CD4-positive, alpha-beta T cell treated with Interleukin-10 for 1 hour (primary cell): ENCODE data around the gene LACTBL1.

Source experiments
- DNase-seq: peaks from one replicate; pipeline ENCODE4 v3.0.0-alpha.2; 2020

The LACTBL1 gene

GRCh38 chr1:22935433-22935832 is 37.2 kb downstream of the LACTBL1 start:
- DNase-seq = no peak

- DNase-seq = no peak
Measured at GRCh38 chr1:22932803-22933470, 39.7 kb downstream of the LACTBL1 start.

DNA sequence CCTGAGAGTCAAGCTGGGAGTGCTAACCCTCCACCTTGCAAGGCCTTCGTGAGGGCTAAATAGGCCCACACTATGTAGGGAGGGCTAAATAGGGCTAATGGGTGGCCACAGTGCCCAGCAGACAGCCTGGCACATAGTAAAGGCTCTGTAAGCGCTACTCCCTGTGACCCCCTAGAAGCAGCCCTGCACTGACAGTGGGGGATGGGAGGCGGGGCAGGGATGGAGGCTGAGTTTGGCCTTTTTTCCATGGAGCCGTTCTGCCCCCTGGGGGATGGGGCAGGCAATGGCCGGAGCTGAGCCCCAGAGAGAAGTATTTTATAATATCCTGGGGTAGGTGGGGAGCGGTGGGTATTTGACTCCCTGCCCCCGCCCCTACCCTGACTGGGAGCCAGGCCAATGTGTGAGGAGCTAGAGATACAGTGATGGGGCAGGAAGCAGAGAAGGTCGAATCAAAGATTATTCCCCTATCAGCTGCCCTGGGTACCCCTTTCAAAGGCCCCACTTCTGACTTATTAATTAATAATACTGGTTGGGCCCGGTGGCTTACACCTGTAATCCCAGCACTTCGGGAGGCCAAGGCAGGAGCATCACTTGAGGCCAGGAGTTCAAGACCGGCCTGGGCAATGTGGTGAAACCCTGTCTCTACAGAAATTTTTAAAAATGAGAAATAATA is 42.3 kb downstream of the LACTBL1 start:
- peak; percentile 13 for DNase-seq

DNA sequence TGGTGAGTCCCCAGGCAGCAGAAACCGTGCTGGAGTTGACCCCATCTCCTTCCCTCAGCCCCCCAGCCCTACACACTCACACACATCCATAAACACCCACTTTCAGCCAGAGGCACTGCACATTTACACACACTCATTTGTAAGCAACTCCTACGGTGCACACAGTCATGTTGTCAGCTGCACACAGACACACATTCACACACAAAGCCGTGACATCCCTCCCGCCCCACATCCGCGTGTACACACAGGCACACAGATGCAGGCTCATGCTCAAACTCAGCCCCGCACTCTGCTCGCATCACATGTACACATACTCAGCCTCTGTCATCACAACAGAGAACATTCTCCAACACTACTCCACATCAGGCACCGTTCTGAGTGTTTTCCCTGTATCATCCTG is 47.6 kb downstream of the LACTBL1 start:
- DNase-seq = no peak

DNA sequence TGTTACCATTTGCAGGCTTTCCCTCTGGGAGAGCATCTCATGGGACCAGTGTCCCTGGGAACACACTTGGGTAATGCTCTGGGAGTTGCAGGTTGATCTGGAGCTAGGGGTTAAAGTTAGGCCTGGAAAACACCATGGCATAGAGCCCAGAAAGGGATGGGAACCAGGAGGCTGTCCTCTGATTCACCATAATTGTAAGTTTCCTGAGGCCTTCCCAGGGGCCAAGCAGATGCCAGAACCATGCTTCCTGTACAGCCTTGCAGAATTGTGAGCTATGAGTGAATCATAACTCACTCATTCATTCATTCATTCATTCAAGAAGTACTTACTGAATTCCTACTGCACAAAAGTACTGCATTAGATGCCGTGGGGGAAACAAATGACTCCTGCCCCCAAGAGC is 50.0 kb downstream of the LACTBL1 start:
- DNase-seq = no peak

DNA sequence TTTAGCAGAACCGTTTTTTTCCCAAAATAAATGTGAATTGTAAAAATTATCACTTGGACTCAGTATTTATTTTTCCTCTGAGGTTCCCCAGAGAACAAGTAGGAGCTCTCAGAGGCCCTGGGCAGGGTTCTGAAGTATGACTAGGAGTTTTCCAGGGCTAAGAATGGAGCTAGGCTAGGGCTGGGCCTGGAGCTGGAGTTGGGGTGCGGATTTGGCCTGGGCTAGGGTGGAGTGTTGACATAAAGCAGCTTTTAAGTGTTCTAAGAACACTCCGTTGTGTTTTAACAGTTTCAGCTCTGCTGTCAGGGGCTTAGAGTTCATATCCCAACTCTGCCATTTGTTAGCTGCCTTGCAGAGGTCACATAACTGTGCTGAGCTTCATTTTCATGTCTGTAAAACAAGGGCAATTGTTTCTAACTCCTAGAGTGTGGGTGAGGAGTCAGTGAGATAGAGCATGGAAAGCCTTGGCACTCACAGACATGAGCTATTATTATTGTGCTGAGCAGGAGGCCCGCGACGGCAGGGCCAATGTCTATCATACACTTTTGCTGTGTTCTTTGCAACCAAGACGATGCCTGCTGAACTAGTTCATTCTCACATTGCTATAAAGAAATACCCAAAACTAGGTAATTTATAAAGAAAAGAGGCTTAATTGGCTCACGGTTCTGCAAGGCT is 51.1 kb downstream of the LACTBL1 start:
- no peak for DNase-seq

GRCh38 chr1:22920734-22921451 is 51.8 kb downstream of the LACTBL1 start:
- no peak for DNase-seq

- DNase-seq = no peak
Measured at GRCh38 chr1:22920026-22920733, 52.5 kb downstream of the LACTBL1 start.

GRCh38 chr1:22919341-22920025 is 53.2 kb downstream of the LACTBL1 start:
- DNase-seq = no peak

DNA sequence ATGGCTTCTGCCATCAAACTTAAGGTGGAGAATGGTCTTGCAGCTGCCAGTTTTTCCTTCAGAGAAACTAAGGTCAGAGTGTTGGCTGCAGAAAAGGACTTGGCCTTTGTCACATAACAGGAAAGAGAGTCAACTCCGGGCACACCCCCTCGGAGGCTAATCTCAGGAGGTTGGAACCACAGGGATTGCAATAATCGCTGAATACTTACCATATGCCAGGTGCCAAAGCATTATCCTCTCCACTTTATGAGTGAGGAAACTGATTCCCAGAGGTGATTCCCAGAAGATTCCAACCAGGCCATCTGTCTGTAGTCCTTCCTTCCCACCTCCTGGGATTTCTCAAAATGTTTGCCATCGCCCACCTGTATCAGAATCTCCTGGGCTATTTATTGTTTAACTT is 54.0 kb downstream of the LACTBL1 start:
- no peak for DNase-seq

DNA sequence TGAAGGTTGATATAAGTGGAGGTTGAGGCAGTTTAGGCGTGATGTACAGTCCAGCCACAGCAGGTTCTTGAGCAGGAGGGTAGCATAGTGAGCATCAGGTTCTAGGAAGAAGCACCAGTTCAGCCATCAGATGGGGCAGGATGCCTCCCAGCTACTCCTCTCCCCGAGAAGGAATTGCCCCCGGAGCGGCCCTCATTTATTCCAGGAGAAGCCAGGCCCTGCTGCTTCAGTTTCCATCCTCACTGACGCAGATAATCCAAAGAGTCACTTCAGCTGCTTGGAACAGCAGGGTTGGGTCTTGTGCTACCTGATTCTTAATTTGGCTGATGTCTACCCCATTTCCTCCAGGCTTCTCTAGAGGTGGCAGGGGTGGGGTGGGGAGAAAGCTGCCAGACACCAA is 54.7 kb downstream of the LACTBL1 start:
- no peak for DNase-seq

- DNase-seq = no peak
Measured at GRCh38 chr1:22916471-22916820, 56.2 kb downstream of the LACTBL1 start.

DNA sequence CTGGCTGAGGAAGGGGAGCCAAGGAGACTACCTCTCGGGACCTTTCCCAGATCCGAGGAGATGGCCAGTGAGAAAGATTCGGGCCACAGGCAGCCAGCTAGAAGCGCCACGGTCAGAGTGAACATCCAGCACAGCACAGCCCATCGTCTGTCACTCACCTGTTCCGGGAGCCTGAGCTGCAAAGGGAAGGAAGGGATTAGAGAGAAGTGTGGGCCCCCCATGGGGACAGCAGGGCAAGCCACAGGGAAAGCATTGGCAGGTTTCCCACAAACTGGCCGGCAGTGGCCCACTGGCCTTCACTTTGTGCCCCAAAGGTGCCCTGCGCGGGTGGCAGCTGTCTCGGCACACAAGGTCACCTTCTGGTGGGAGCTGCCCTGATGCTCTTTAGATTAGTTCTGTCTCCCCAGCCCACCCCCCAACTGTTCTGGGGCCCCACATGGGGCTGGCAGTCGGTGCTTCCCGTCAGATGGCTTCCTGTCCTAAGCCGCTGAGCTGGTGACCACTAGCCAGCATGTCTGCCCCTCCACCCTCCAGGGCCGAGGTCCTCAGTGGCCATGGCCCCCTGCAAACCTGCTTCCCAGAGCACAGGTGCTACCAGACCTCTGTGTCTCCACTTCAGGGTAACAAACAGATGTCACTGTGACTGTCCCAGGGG is 56.7 kb downstream of the LACTBL1 start:
- no peak for DNase-seq

DNA sequence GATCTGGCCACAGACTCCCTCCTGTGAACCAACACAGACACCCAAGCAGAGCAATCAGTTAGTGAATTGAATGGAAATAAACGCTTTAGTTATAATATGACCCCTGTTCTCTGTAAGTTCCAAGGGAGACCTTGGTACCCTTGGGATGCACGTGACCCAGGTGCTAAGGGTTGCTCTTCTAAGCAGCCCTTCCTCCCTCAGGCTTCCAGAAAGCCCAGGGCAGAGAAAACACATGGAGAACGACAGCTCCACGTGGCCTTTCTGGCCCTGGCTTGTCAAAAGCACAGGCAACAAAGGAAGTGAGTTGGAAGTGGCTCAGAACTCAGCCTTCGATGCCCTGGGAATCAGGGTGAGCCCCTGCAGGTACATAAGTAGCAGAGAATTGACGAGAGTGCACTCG is 57.4 kb downstream of the LACTBL1 start:
- DNase-seq = no peak

GRCh38 chr1:22914633-22915217 is 57.9 kb downstream of the LACTBL1 start:
- no peak for DNase-seq

GRCh38 chr1:22914156-22914555 is 58.5 kb downstream of the LACTBL1 start:
- DNase-seq = no peak

DNA sequence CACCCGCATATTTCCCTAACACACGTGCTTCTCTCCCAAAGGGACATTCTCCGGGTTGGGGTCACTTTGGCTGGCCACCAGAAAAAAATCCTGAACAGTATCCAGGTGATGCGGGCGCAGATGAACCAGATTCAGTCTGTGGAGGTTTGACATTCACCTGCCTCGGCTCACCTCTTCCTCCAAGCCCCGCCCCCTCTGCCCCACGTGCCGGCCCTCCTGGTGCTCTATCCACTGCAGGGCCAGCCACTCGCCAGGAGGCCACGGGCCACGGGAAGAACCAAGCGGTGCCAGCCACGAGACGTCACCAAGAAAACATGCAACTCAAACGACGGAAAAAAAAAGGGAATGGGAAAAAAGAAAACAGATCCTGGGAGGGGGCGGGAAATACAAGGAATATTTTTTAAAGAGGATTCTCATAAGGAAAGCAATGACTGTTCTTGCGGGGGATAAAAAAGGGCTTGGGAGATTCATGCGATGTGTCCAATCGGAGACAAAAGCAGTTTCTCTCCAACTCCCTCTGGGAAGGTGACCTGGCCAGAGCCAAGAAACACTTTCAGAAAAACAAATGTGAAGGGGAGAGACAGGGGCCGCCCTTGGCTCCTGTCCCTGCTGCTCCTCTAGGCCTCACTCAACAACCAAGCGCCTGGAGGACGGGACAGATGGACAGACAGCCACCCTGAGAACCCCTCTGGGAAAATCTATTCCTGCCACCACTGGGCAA is 59.1 kb downstream of the LACTBL1 start:
- no peak for DNase-seq

DNA sequence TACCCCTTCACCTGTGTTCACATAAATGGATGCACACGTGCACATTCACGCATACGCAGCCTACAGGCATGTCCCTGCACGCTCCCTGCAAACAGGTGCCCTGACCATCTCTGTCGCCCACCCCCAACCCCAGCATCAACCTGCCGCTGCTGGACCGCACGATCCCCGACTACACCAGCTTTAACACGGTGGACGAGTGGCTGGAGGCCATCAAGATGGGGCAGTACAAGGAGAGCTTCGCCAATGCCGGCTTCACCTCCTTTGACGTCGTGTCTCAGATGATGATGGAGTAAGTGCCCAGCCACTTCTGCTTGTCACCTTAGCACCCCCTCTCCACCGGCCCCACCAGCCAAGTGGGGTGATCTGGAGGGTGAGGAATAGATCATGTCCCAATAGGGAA is 60.4 kb downstream of the LACTBL1 start:
- DNase-seq = no peak

DNA sequence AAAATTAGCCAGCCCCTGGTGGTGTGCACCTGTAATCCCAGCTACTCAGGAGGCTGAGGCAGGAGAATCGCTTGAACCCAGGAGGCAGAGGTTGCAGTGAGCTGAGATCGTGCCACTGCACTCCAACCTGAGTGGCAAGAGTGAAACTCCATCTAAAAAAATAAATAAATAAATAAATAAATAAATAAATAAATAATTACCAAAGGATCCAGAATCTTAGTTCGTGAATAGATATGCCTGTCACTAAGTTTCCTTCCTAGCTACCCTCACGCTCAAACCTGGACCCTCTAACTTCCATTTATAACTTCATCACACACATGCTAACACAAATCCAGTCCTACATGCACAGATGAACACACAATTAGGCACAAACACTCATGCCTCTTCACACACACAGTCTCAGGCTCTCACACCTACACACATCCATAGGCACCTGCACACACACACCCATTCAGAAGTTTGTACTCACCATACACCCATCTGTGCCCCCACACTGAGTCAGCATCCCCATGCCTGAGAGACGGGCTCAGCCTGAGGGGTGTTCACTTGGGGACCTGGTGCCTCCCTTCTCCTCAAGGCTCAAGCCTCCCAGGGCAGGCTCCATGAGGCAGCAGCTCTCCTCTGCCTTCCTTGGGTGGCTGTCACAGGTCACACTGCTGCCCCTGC is 61.5 kb downstream of the LACTBL1 start:
- DNase-seq = no peak

DNA sequence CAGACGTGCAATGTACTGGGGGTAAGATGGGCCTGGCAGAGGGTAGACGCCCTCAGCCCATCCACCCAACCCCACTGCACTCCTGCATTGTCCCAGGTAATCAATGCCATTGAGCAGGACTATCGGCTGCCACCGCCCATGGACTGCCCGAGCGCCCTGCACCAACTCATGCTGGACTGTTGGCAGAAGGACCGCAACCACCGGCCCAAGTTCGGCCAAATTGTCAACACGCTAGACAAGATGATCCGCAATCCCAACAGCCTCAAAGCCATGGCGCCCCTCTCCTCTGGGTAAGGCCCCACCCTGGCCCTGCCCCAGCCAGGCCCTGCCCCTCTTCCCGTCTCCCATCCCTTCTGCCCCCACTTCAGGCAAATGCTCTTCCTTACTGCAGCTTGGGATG is 62.4 kb downstream of the LACTBL1 start:
- no peak for DNase-seq
